K562 (cell line): Measurements from ENCODE around the gene DDR1. TPM values are rescaled to one million over a fixed set of nuclear protein-coding genes. Genes with fewer than 3 reads are reported as not detected.
A peak's percentile ranks its signal among the peaks of the same experiment; 100 is the strongest.

Source experiments
- HNRNPL ChIP-seq: fragments of 200-400 bp; formaldehyde crosslinking; IDR thresholded peaks from 2 replicates; pipeline ENCODE4 v1.6.1; 2017; ENCODE audit warnings: low read depth, mild to moderate bottlenecking, low read length
- MAFG ChIP-seq: fragments of 450-650 bp; conservative IDR thresholded peaks from 2 replicates; pipeline ENCODE4 v1.6.1; 2016; ENCODE audit warnings: missing genetic modification characterization, missing compliant biosample characterization
- RBM34 ChIP-seq: fragments of 200-400 bp; formaldehyde crosslinking; IDR thresholded peaks from 2 replicates; pipeline ENCODE4 v1.6.1; 2018; ENCODE audit warnings: low read length, borderline replicate concordance; ENCODE audit not compliant: insufficient read depth
- ZNF318 ChIP-seq, 2 experiments: fragments of 450-650 bp; IDR thresholded peaks; 2 replicates each; pipeline ENCODE4 v1.6.1; 2016; ENCODE audit warnings: mild to moderate bottlenecking in 2 of 2, borderline replicate concordance in 1 of 2, low read depth in 1 of 2, moderate library complexity in 1 of 2
- polyA plus RNA-seq, 8 experiments: library from polyadenylated mRNA; depleted of rRNA in 4 of 8; stranded (reverse) in 5 of 8; unstranded in 3 of 8; fragments of >200 nt; fragmentation: Nextera tagmentation in 2 of 8; fragmentation: Illumina TruSeq in 1 of 8; extraction: Ambion mirVana in 2 of 8; extraction: Trizol in 1 of 8; gene quantifications; 2 replicates each; pipeline versions ENCODE4 v1.2.1 to v1.2.3, GENCODE V29; 2011 to 2014; ENCODE audit warnings: inconsistent platforms in 1 of 8, missing spikeins in 1 of 8
- total RNA-seq, 7 experiments: library from RNA; depleted of rRNA in 6 of 7; stranded (reverse); fragments of >200 nt in 6 of 7; fragmentation: Illumina TruSeq in 2 of 7; extraction: Trizol in 2 of 7; gene quantifications; 2 replicates each; pipeline versions ENCODE4 v1.2.1 to v1.2.3, GENCODE V29; 2011 to 2021; ENCODE audit warnings: low replicate concordance in 1 of 7

The DDR1 gene
- total and polyA plus RNA-seq, 9 of the 15 experiments (the other 6 are each of a cell fraction or from before 2014, with no cell fraction given): 1.4 to 44.6 (median 12.2) TPM

GRCh38 chr6:30840935-30841643 lies 43.2 kb upstream of the DDR1 start (continued):
- TF ChIP-seq ZNF318 (IDR thresholded peaks at IDR 0.05; ENCODE audit: borderline replicate concordance in 1 of 2, low read depth in 1 of 2) (no peak), RBM34 (no peak), MAFG (tag) (peak; percentile 50), HNRNPL (no peak)
